NCI-H446 treated with DMSO at 0.1 percent for 48 hours (cell line): Measurements from ENCODE around the gene ELP4.
"Not testable (repeated sequence)": the region's sequence is repeated elsewhere in the genome, so short reads cannot be mapped to it uniquely, and the experiment has no call there.

ENCODE experiments used
- DNase-seq: peaks from one replicate; lab custom pipeline; 2025; lab: John Stamatoyannopoulos, UW

The ELP4 gene

DNA sequence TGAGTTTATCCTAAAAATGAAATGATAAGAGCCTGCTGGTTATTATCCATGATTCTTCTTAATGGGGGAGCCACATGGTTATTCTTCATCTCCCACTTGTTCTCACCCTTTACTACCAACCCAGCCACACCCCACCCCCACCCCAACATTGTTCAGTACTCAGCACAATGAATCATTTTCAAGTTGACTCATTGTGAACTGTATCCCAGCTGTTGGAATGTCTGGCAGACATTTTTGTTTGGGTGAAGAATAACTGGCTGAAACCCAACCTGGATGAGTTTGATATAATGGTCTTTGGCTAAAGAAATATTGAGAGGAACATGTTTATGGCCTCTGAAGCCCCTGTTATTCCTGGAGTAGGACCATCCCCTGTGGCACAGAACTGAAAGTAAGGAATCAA lies 136.2 kb downstream of the ELP4 start:
- DNase-seq: peak; percentile 80

DNA sequence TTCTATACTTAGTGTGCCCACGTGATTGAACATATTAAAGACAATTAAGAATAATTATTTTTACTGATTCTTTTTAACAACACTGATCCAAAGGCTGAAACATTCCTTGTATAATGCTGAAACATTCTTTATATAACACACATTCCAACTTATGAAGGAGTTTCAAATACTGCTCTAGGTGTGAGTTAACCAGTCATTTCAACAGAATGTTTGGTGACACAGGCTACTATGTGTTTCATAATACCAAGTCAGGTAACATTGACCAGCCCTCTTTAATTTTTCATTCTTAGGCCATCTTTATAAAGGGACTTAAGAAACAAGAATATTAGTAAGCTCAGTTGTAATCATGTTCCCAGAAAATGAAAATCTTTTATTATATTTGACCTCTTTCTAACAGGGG lies 136.6 kb downstream of the ELP4 start:
- DNase-seq: no peak

DNA sequence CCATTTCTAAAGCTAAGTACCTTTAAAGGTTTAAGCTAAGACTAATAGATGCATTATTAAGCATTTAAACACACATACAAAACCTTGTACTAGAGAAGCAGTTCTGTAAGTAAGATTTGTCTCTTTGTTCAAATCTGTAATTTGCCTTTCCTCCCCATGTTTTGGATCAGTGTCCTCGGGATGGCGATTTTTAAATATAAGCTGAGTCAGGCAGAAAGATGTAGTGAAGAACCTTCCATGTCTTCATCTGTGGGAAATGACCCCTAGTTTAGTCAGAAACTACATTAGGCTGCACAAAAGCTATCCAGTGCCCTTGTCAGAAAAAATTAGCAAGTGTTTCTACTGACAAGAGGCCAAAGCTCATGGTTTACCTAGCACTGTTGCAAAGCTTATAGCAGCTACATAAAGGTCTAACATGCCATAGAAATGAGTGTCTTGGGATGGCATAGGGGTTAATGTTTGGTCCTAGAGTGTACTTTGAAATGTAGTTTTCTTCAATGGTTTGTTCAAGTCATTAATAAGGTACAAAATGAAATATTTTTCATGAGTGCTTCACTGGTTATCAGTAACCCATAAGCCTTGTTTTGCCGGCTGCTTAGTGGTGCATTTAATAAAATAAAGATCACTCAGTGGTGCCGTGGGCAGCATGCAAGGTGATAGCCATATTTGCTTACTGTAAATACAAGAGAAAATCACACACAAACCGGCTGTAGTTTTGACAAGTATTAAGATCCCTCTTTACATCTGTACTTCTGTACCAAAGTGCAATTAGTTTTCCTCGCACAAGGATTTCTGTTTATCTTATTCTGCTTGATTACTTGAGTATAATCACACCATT lies 139.8 kb downstream of the ELP4 start:
- DNase-seq: peak; percentile 75

DNA sequence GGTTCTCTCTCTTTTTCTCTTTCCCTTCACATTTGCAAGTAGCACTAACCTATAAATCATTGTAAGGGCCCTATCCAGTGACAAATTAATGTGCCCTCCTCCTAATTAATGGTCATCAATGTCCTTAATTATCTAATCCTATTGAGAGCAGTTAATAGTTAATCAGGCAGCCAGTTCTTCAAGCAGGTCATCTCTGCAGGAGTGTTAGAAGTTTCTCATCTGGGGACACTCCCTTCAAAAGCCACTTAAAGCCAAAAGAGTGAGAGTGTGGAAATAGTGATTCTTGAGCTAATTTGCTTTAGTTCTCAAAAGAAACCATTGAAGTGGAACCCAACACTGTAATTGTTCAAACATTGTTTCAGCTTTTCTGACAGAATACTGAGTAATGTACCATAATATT lies 141.6 kb downstream of the ELP4 start:
- no peak for DNase-seq

DNA sequence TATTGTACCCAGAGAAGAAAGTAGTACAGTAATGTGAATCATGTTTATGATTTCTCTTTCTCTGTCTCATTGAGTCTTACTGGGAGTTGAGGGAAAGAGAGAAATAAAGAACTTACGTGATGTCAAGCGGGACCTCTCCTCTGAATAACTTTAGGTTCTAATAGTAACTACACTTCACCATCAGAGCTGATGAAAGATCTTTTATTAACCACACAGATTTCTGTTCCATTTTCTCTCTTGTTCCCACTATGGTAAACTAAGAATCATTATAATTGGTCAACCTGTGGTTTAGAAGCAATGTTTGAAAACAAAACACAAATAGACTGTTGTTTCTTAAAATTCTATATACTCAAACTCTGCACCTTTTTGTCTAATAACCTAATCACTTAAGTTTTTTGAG lies 142.3 kb downstream of the ELP4 start:
- DNase-seq: no peak

DNA sequence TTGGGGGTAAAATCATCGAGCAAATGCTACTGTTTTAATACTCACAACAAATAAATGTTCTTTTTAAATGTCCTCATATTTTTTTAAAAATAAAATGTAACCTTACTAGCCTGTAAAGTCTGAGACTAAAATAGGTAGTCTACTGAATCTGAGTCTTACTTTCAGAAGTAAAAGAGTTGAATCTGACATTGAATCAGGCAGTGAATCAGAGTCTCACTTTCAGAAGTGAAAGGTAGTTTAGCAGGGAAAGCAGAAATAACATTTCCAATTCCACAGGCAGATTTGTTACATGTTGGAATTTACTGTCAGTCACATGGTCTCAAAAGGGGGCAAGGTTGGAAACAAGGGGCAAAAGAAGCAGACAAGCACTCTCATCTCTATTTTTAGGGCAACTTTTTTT lies 143.0 kb downstream of the ELP4 start:
- no peak for DNase-seq

DNA sequence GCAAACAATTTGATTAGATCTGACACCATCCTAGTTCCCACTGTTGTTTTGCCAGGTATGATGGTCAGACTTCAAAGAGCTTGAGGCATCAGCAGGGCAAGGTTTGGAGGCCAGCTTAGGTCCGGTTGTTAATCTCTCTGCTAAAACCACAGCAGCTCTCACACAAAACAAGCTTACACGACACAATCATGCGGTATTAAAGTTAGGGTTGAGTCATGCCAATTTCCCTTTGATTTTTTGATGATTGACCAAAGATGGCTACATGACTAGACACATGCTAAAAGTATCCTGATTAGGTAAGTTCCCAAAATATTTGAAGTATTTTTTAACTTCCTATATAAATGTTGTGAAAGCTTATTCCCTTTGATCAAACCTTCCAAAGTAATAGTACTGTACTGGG lies 145.9 kb downstream of the ELP4 start:
- DNase-seq: no peak

DNA sequence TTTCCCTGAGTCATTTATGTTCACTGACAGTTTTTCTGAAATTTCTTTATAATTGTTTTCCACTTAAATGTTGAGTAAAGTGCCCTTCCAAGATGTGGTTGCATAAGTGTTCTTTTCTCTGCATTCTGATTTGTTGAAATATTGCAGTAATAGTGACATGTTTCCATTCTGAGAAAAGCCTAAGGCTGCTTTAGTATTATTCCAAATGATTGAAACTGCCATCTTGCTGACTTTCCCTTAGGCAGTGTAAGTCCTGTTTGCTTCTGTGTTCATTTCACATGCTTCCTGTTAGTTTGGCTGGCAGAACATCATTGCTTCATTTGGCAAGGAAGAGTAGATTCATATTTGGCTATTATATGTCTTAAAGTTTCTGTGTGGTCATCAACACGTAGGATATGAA lies 146.5 kb downstream of the ELP4 start:
- DNase-seq: no peak

DNA sequence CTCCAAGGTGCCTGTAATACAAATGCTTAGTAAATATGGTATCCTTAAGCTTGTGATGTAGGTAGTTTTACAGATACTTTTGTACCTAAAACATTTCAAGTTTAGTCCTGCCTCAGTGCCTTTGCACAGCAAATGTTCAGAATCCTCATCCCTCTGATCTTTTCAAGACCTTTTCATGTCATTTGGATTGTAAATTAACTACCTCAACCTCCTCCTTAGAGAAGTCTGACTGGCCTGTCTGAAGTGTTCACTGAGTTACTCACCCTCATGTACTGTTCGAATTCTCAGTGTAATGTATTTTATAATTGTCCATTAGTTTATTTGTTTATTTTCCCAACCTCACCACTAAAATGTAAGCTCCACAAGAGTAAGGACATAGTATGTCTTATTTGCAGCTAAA lies 147.5 kb downstream of the ELP4 start:
- DNase-seq: no peak

DNA sequence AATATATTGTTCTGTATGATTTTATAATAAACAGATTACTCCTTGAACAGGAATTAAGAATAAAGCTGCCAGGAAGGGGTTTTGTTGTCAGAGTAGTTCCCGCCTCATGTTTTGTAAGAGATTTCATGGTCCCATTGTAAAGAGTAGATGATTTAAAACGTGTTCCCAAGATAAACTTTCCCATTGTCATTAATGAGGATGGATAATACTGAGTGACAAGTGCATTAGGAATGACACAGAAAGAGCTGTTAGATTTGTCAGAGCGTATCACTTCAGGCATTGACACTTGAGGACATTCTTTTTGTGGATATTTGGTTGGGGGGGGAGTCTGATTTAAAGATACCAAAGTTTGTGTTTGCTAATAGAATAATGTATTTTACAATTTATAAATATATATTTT lies 154.6 kb downstream of the ELP4 start:
- DNase-seq: no peak

DNA sequence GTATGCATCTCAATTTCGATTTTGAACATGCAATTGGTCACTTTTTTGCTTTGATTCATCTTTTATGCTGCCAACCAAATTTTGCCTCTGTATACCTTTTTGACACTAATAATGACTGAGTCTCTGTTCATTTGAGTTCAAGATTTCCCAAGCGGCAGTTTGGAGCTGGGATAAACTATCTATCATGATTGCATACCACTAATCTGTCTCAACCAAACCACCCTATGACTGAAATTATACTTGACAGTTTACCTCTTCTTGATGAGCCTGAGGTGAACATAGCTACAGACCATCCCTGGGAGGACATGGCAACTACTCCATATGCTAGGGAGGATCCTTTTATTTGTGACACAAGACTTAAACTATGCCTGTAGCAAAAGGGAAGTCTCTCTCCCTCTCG lies 155.4 kb downstream of the ELP4 start:
- no peak for DNase-seq

DNA sequence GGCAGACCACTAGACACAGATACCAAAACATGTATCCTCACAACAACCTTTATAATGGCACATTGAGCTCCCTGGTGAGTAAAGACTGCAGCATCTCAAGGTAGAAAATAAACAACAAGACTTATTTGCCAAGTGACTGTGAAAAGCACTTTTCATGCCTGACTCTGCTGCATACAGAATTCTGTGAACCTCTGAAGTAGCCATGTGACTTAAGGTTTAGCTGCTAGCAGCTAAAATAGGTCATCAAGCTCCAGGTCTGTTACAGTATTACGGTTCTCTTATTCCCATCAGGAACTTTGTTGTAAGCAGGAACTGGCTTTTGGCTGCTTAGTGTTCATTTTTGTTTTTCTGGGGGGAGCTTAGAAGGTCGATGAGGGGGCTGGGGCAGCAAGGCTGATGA lies 162.1 kb downstream of the ELP4 start:
- no peak for DNase-seq

DNA sequence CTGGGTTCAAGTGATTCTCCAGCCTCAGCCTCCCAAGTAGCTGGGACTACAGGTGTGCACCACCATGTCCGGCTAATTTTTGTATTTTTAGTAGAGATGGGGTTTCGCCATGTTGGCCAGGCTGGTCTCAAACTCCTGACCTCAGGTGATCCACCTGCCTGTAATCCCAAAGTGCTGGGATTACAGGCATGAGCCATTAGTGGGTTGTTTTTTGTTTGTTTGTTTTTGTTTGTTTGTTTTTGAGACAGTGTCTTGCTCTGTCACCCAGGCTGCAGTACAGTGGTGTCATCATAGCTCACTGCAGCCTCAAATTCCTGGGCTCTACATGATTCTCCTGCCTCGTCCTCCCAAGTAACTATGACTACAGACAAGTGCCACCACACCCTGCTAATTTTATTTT lies 163.5 kb downstream of the ELP4 start:
- not testable (repeated sequence) for DNase-seq

DNA sequence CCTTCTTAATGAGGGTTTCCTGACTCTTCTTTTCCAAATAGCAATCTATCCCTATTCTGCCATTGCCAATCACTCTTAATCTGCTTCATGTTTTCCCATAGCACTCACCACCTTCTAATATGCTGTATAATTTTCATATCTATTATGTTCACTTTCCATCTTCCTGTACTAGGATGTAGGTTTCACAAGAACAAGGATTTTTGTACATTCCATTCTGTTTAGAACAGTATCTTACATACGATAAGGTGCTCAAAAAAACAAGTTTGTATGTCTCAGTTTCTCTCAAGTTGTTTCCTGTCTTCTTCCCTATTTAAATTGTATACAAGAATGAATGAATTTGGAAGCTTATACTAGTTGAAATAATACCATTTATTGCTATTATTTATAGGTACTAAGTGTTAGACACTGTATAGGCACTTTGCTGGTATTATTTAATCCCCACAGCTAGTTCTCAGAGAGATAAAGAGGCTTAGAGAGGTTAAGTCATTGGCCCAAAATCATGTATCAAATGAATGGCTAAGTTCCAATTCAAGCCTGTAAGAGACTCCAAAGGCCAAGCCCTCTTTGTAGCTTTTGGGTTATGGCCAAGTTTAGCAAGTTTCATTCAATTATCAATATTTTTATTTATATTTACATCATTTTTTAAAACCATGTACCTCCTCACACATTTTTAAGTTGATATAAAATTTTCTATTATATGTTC lies 166.9 kb downstream of the ELP4 start:
- DNase-seq: no peak

DNA sequence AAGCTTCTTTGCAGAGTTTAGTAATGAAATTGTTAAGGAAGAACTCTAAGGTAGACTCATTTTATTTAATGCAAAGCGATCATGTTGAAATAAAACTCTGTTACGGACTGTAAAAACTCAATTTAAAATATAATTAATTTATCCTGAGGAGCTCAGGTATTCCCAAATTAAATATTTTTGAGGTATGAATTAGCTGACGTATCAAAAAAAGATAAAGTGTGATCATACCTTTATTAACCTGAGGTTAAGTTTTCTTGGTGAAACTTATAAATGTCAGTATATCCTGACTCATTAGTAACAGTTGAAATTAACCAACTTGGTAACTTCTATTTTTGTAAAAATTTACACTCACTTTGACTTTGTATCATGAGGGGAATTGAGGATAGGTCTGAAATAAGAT lies 171.2 kb downstream of the ELP4 start:
- no peak for DNase-seq

DNA sequence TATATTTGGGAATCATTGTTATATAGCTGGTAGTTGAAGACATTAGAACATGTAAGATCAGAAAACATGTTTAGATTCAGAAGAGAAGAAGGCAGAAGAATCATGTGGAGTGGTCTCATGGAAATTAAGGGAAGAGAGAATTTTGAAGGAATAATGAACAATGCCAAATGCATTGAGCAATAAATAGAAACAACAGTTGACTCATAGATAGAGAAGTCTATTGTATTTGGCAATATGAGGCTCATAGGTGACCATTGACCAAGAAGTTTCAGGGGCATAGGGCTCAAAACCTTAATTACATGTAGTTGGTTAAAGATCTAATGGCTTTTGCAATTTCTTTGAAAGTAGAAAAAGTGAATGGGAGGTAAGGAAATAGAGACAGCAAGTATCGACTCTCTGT lies 177.7 kb downstream of the ELP4 start:
- DNase-seq: no peak

DNA sequence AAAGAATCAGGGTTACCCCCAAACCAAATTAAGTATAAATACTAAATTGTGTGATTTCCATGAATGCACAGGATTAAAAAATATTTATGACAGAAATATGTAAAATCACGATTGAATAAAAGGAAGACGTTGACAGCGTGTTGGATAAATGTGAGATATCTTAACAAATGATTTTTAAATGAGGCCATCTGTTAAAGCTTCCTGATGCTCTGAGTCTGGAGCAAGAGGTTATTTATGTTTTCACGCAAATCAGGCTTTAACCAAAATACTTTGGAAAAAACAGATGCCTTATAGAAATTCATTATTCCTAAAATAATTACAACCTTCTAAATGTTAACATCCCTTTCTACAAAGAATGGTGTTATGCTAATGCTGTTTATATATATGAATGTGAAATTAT lies 178.3 kb downstream of the ELP4 start:
- peak; percentile 73 for DNase-seq

DNA sequence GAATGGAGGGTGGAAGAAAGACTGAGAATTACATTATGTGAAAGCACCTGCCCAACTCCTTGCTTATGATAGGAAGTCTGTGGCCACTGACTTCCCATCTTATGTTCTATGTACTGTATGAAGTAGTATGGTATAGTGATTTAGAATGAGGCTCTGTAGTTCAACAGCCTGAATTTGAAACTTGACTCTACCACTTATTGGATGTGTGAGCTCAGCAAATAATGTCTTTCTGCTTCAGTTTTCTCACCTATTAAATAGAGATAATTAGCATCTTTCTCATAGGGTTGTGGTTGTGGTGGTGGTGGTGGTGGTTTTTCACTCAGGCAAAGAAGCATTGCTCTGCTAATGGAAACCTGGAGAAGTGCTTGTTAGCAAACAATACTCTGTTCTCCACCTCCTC lies 180.0 kb downstream of the ELP4 start:
- no peak for DNase-seq

DNA sequence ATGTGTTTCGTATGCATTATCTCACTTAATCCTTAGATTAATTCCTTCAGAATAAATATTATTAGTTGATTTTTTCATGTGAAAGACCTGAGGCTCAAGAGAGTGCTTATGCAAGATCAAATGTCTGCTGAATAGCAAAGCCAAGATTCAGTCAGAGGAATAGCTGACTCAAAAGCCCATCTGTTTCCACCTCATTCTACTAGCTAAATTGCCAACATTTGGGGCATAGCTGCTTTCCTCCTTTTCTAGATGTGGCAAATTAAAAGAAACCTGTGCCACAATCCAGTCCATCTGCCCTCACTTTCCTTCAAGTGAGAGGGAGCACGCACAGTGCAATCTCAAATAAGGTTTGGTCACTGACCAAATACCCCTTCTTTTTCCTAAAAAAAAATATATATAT lies 180.5 kb downstream of the ELP4 start:
- peak; percentile 98 for DNase-seq

DNA sequence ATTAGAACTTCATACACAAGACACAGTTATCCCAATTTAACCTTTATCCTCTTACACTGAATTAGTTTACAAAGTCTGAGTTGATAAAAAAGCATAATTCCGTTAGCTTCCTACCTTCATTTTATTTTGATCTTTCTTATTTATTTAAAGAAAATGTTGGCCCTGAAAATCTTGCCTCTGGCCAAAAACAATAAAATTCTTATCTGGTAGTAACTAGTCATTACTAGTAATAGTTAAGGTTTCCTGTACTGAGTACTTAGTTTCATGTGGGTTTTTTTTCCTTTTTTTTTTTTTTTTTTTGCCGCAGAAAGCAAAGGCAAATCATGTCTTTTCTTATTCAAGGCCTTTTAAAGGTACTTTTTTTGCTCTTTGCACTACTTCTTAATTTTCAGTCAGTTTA lies 180.9 kb downstream of the ELP4 start:
- no peak for DNase-seq

DNA sequence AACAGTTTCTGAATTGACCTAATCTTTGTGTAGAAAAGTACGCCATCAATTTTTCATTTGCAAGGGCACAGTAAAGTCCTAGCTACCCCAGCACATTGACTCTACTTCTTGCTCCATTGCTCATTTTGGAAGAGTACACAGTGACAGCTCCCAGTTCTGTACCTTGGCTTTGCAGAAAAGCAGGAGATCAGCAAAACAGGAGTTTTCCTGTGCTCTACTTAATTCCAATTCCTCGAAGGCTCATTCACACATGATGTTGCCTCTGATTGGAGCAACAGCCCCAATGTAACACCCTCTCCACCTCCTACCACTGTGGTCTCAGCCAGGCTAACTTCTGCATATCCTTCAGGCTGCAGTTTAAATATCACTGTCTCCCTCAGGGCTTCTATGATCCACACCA lies 182.9 kb downstream of the ELP4 start:
- no peak for DNase-seq

DNA sequence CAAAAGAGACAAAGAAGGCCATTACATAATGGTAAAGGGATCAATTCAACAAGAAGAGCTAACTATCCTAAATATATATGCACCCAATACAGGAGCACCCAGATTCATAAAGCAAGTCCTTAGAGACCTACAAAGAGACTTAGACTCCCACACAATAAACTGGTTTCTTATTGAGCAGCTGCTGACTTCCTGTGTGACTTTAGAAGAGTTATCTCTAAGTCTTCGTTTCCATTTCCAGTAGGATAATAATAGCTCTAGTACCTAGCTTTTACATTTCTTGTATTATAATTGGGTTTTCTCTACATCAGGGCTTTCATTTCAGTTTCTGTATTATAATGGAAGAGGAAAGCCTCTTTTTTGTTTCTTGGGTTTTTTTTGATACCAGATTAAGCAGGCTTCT lies 187.5 kb downstream of the ELP4 start:
- DNase-seq: not testable (repeated sequence)

DNA sequence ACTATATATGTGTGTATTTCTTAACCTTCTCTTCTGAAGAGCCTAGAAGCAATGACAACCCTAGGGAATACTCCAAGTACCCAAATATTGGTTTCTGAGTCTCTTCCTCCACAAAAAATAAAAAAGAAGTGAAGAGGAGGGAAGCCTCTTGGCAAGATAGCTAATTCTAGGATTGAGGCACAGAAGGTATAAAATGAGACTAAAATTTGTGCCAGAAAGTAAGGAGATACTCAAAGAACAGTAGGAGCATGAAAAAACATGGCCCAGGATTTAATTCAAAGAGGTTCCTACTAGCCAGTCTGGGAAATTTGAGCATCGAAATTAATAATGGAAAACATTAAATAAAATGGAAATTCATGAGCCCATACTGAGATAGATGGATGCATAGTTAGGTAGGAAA lies 189.5 kb downstream of the ELP4 start:
- peak; percentile 78 for DNase-seq

DNA sequence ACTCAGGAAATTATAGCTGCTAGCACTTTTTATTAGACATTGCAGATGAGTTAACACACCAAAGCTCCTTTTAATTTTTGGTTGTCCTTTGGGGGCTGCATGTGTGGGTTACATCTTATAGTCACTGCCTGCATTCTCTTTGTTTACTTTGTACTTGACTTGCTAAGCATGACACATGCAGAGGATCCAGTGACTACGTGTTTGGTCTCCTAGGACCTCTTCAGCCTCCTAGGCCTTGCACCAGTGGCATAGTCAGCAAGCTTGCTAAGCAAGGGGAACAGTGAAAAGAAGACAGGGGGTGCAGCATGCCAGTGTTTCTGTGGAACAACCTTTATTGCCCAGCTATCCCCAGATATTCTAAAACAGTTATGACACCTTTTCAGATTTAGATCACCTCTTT lies 193.4 kb downstream of the ELP4 start:
- peak; percentile 44 for DNase-seq
